K562 (cell line): ENCODE data around the gene FAM149B1. TPM values are rescaled to one million over a fixed set of nuclear protein-coding genes. Genes with fewer than 3 reads are reported as not detected.

Experiments used
- ASH1L ChIP-seq: fragments of 450-650 bp; IDR thresholded peaks from 2 replicates; pipeline ENCODE4 v1.6.1; 2018; ENCODE audit warnings: borderline replicate concordance, mild to moderate bottlenecking, low read depth; ENCODE audit not compliant: partially characterized antibody
- ATF7 ChIP-seq: fragments of 450-650 bp; IDR thresholded peaks from 2 replicates; pipeline ENCODE4 v1.7.1; 2014; ENCODE audit warnings: mild to moderate bottlenecking, moderate library complexity
- CBX1 ChIP-seq: sonication (generic); IDR thresholded peaks from 2 replicates; pipeline ENCODE4 v1.6.1; 2016; ENCODE audit warnings: antibody characterized with exemption, low read depth, mild to moderate bottlenecking
- E2F3 ChIP-seq: fragments of 250-450 bp; sonication (Bioruptor Pico); IDR thresholded peaks from 2 replicates; pipeline ENCODE4 v1.4.0; 2020; ENCODE audit warnings: mild to moderate bottlenecking
- ERF ChIP-seq: fragments of 450-650 bp; formaldehyde crosslinking; IDR thresholded peaks from 2 replicates; pipeline ENCODE4 v1.4.0; 2020; ENCODE audit warnings: mild to moderate bottlenecking, mixed read lengths
- ESRRA ChIP-seq: fragments of 450-650 bp; IDR thresholded peaks from 2 replicates; pipeline ENCODE4 v1.6.1; 2014; ENCODE audit warnings: low read depth, mild to moderate bottlenecking, moderate library complexity, borderline replicate concordance
- FOXA3 ChIP-seq, 2 experiments: fragments of 450-650 bp in 1 of 2; sonication (generic) in 1 of 2; formaldehyde crosslinking; IDR thresholded peaks in 1 of 2; conservative IDR thresholded peaks in 1 of 2; 2 replicates each; pipeline versions ENCODE4 v1.4.0 to v1.8.0; 2020 to 2022; ENCODE audit warnings: mild to moderate bottlenecking in 2 of 2, missing genetic modification reagents in 1 of 2
- HDAC6 ChIP-seq: IDR thresholded peaks from 2 replicates; pipeline ENCODE4 v1.6.1; 2012; ENCODE audit warnings: low read depth, mild to moderate bottlenecking, control low read depth, inconsistent platforms, low read length, moderate library complexity
- IRF2 ChIP-seq: sonication (generic); formaldehyde crosslinking; IDR thresholded peaks from 2 replicates; pipeline ENCODE4 v1.8.1; 2022; ENCODE audit warnings: mild to moderate bottlenecking, missing genetic modification reagents
- NFIC ChIP-seq: fragments of 450-650 bp; IDR thresholded peaks from 2 replicates; pipeline ENCODE4 v1.6.1; 2017; ENCODE audit warnings: mild to moderate bottlenecking, inconsistent platforms
- PHTF2 ChIP-seq: fragments of 250-450 bp; sonication (Bioruptor Pico); IDR thresholded peaks from 2 replicates; pipeline ENCODE4 v1.5.0; 2021; ENCODE audit warnings: mild to moderate bottlenecking
- POLR2G ChIP-seq: fragments of 200-400 bp; formaldehyde crosslinking; IDR thresholded peaks from 2 replicates; pipeline ENCODE4 v1.6.1; 2017; ENCODE audit warnings: low read depth, mild to moderate bottlenecking, antibody characterized with exemption, low read length, moderate library complexity
- POLR3G ChIP-seq: IDR thresholded peaks from 2 replicates; pipeline ENCODE4 v1.6.1; 2011; ENCODE audit not compliant: insufficient read length, insufficient replicate concordance; ENCODE audit errors: extremely low read depth
- TAL1 ChIP-seq: fragments of 450-650 bp; IDR thresholded peaks from 2 replicates; pipeline ENCODE4 v1.6.1; 2016; ENCODE audit warnings: mild to moderate bottlenecking
- TBP ChIP-seq: optimal IDR thresholded peaks from 2 replicates; pipeline ENCODE3; 2011; ENCODE audit warnings: low read depth, low read length, improper control_type of control experiment
- TCF15 ChIP-seq: fragments of 250-450 bp; sonication (Bioruptor Pico); IDR thresholded peaks from 2 replicates; pipeline ENCODE4 v1.8.0; 2022; ENCODE audit warnings: moderate library complexity, mild to moderate bottlenecking, inconsistent platforms
- TEAD1 ChIP-seq, 2 experiments: fragments of 450-650 bp in 1 of 2; sonication (generic) in 1 of 2; formaldehyde crosslinking; IDR thresholded peaks; 2 replicates each; pipeline versions ENCODE4 v1.4.0 to v1.8.0; 2020 to 2022; ENCODE audit warnings: mild to moderate bottlenecking in 2 of 2, missing genetic modification reagents in 1 of 2
- TOE1 ChIP-seq, 2 experiments: fragments of 450-650 bp in 1 of 2; sonication (generic) in 1 of 2; formaldehyde crosslinking in 1 of 2; IDR thresholded peaks; 2 replicates each; pipeline versions ENCODE4 v1.7.1 to v1.8.0; 2016 to 2022; ENCODE audit warnings: borderline replicate concordance in 2 of 2, mild to moderate bottlenecking in 2 of 2, antibody characterized with exemption in 1 of 2, inconsistent platforms in 1 of 2, low read depth in 1 of 2, missing genetic modification reagents in 1 of 2, moderate library complexity in 1 of 2
- TRIM28 ChIP-seq: fragments of 450-650 bp; IDR thresholded peaks from 2 replicates; pipeline ENCODE4 v1.6.1; 2017
- U2AF1 ChIP-seq: fragments of 200-400 bp; formaldehyde crosslinking; optimal IDR thresholded peaks from 2 replicates; pipeline ENCODE3; 2017; ENCODE audit warnings: mild to moderate bottlenecking, low read depth, low read length, moderate library complexity
- USF2 ChIP-seq: sonication (generic); formaldehyde crosslinking; IDR thresholded peaks from 2 replicates; pipeline ENCODE4 v1.5.0; 2020; ENCODE audit warnings: missing genetic modification reagents
- ZNF224 ChIP-seq: sonication (generic); formaldehyde crosslinking; IDR thresholded peaks from 2 replicates; pipeline ENCODE4 v1.8.0; 2022; ENCODE audit warnings: mild to moderate bottlenecking, missing genetic modification reagents
- ZNF282 ChIP-seq: sonication (generic); formaldehyde crosslinking; IDR thresholded peaks from 2 replicates; pipeline ENCODE4 v1.8.1; 2023; ENCODE audit warnings: missing genetic modification reagents
- ZNF655 ChIP-seq: fragments of 250-450 bp; sonication (Bioruptor Pico); IDR thresholded peaks from 2 replicates; pipeline ENCODE4 v1.5.0; 2021
- ZNF668 ChIP-seq: fragments of 250-450 bp; sonication (Bioruptor Pico); IDR thresholded peaks from 2 replicates; pipeline ENCODE4 v1.8.0; 2022; ENCODE audit warnings: mild to moderate bottlenecking, inconsistent platforms
- ZNF717 ChIP-seq: fragments of 250-450 bp; sonication (Bioruptor Pico); IDR thresholded peaks from 2 replicates; pipeline ENCODE4 v1.5.0; 2021
- ZSCAN32 ChIP-seq: fragments of 450-650 bp; formaldehyde crosslinking; IDR thresholded peaks from 2 replicates; pipeline ENCODE4 v1.4.0; 2020; ENCODE audit warnings: mild to moderate bottlenecking, moderate library complexity
- polyA plus RNA-seq, 8 experiments: library from polyadenylated mRNA; depleted of rRNA in 4 of 8; stranded (reverse) in 5 of 8; unstranded in 3 of 8; fragments of >200 nt; fragmentation: Nextera tagmentation in 2 of 8; fragmentation: Illumina TruSeq in 1 of 8; extraction: Ambion mirVana in 2 of 8; extraction: Trizol in 1 of 8; gene quantifications; 2 replicates each; pipeline versions ENCODE4 v1.2.1 to v1.2.3, GENCODE V29; 2011 to 2014; ENCODE audit warnings: inconsistent platforms in 1 of 8, missing spikeins in 1 of 8
- total RNA-seq, 7 experiments: library from RNA; depleted of rRNA in 6 of 7; stranded (reverse); fragments of >200 nt in 6 of 7; fragmentation: Illumina TruSeq in 2 of 7; extraction: Trizol in 2 of 7; gene quantifications; 2 replicates each; pipeline versions ENCODE4 v1.2.1 to v1.2.3, GENCODE V29; 2011 to 2021; ENCODE audit warnings: low replicate concordance in 1 of 7

FAM149B1 gene
- total and polyA plus RNA-seq, 9 of the 15 experiments (the other 6 are each of a cell fraction or from before 2014, with no cell fraction given), result 4.2 to 18.5 (median 9.3) TPM

DNA sequence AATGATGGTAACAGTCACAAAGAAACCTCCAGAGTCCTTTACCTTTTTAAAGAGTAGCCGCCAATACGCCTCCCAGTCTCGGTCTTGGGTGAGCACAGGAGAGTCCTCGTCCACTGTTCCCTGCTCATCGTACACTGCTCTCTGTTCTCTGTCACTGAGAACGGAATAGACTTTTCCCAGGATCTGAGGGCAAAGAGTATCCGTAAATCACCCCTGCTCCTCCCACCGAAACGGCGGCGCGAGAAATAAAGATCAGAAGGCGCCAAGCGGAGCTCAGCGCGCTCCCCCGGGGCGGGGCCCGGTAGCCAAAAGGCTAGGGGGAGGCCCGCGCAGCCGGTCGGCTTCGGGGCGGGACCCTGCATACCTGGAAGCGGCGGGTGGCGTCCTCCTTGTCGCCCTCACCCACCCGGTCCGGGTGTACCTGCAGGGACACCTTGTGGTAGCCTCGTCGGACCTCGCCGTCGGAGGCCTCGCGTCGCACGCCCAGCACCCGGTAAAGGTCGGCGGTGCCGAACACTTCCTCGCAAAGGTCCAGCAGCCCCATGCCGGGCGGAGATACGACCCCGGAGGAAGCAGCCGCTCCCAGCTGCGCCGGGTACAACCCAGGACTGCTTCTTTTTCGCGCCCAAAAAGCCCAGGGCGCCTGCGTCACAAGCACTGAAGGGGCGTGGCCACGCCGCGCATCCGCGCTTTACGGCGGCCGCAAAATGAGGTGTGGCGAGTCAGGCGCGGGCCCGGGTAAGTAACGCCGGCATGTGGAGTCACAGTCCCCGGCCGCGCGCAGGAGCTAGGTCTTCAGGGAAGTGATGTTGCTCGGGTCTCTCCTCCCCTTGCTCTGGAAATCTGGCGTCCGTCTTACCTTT is 79.0 kb downstream of the FAM149B1 start, which contains the start of gene DNAJC9 (continued):
- TF ChIP-seq USF2 (peak; percentile 32; the same call in 1 of the 2 replicates), CBX1 (peak; percentile 96), FOXA3 (CRISPR knock-in tag; conservative IDR thresholded peaks at IDR 0.05 in 1 of 2, IDR thresholded peaks at IDR 0.05 in 1 of 2) (peak in 1 of 2 experiments; percentile 89; a peak in 2 of 4 replicates), PHTF2 (CRISPR knock-in tag) (peak; percentile 76; the same call in 1 of the 2 replicates), U2AF1 (peak; percentile 97), E2F3 (CRISPR knock-in tag) (peak; percentile 98), ZNF668 (CRISPR knock-in tag) (peak; percentile 84; the same call in 1 of the 2 replicates), TAL1 (no peak), POLR3G (no peak), ATF7 (peak; percentile 88), ERF (CRISPR knock-in tag) (peak; percentile 97; the same call in 1 of the 2 replicates), HDAC6 (0 out of 2 replicates have a peak, but pooled peaks have one; percentile 32), ZSCAN32 (CRISPR knock-in tag) (peak; percentile 85), ZNF655 (CRISPR knock-in tag) (0 out of 2 replicates have a peak, but pooled peaks have one; percentile 23), ZNF282 (CRISPR knock-in tag) (0 out of 2 replicates have a peak, but pooled peaks have one; percentile 78), ASH1L (no peak), TBP (peak; percentile 93), ESRRA (peak; percentile 79), TOE1 (IDR thresholded peaks at IDR 0.05; ENCODE audit: borderline replicate concordance) (peak; percentile 88), TOE1 (CRISPR knock-in tag; IDR thresholded peaks at IDR 0.05; ENCODE audit: borderline replicate concordance, low read depth) (no peak; the same call in 1 of the 2 replicates), ZNF717 (CRISPR knock-in tag) (peak; percentile 40; the same call in 1 of the 2 replicates), POLR2G (peak; percentile 99), NFIC (peak; percentile 72), TEAD1 (CRISPR knock-in tag; IDR thresholded peaks at IDR 0.05) (peak; percentile 58 to 98; a peak in 3 of 4 replicates), TCF15 (CRISPR knock-in tag) (peak; percentile 44; the same call in 1 of the 2 replicates), TRIM28 (no peak), ZNF224 (CRISPR knock-in tag) (no peak; the same call in 1 of the 2 replicates), IRF2 (CRISPR knock-in tag) (no peak)
